Stimulated activated CD4-positive, alpha-beta T cell treated with anti-CD3 and anti-CD28 coated beads, Interleukin-2, amount 100 ng/mL, for 24 hours (primary cell): ENCODE measurements around the gene NEURL1.
"Not testable (repeated sequence)": the region's sequence is repeated elsewhere in the genome, so short reads cannot be mapped to it uniquely, and the experiment has no call there.

Experiments
- DNase-seq, 2 donors: peaks; one replicate each; pipeline ENCODE4 v3.0.0-alpha.2; 2020

Gene NEURL1

GRCh38 chr10:103629581-103629980 is 136.1 kb downstream of the NEURL1 start:
- no peak for DNase-seq

DNA sequence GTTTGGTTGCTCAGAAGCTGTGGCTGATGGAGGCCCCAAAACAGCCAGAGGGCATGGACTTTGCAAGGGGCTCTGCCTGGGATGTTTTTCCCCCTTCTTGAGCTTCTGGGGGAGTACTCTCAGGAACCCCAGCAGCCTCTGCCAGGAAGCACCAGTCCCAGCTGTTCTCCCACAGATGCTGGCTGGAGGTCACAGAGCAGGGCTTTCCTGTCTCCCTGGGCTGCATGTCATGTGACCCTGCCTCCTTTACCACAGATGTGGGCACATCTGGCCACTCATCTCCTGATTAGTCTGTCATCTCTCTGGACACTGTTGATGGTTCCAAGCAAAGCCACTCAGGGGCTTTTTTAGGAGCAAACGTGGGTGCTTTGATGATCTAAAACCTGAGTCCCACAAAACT is 136.7 kb downstream of the NEURL1 start:
- no peak for DNase-seq

DNA sequence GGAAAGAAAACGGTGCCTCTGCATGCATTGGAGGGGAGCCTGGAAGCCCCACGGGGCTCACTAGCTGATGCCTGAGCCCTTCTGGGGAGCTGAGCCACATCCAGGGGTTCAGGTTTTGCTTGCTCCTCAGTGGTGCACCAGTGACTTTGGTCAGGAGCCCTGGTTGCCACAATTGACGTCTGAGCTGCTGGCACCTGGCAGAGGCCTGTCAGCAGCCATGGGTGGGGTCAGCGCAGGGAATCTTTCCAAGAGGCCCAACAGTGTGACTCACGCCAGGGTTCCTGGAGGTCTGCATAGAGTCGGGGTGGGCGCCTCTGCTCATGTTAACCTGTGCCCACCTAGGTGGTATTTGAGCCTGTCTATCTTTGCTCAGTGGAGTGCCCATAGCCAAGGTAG is 138.7 kb downstream of the NEURL1 start:
- DNase-seq, result no peak

DNA sequence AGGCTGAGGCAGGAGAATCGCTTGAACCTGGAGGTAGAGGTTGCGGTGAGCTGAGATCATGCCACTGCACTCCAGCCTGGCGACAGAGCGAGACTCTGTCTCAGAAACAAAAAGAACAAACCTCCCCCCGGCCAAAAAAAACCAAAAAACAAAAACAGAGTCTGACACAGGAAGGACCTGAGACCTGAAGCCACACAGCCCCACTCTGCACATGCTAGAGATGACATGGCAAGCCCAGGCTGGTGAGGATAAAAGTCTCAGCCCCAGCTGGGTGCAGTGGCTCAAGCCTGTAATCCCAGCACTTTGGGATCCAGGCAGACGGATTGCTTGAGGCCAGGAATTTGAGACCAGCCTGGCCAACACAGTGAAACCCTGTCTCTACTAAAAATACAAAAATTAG is 139.4 kb downstream of the NEURL1 start:
- DNase-seq, result not testable (repeated sequence)

GRCh38 chr10:103633846-103634245 is 140.3 kb downstream of the NEURL1 start:
- DNase-seq, result no peak

GRCh38 chr10:103635580-103635979 is 142.1 kb downstream of the NEURL1 start:
- DNase-seq, result no peak

DNA sequence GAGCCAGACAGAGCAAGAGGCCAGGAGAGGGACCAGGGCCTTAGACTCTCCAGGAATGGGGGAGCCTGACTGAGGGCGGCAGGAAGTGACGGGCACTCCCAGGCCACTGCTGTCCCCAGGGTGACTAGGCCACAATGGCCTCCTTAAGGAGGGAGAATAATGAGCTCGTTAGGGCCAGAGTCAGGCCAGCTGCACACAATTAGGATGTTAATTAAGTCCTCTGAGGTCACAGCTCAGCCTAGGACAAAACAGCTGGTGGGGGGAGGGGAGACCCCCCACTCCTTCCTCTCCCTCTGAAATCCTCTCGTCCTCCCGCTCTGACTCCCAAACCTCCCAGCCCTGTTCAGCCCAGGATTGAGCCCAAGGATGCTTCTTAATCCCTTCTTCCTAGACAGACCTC is 143.0 kb downstream of the NEURL1 start:
- no peak for DNase-seq

DNA sequence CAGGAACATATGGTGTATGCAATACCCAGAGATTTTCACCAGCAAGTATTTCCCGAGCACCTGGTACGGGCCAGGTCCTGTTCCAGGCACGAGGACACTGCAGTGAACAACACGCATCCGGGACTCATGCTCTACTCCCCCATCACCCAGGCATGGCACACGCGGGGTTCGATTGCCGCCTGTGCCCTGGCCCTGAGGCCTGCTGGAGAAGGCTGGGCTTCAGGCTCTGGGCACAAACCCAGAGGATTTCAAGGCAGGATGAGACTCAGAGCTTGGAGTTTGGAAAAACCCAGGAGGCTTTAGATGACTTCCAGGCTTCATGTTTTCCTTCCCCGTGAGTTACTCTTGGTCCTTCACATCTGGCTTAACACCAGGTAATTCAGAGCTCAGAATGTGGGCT is 143.5 kb downstream of the NEURL1 start:
- DNase-seq, result no peak

- no peak for DNase-seq
Measured at GRCh38 chr10:103637927-103638557, 144.5 kb downstream of the NEURL1 start.

DNA sequence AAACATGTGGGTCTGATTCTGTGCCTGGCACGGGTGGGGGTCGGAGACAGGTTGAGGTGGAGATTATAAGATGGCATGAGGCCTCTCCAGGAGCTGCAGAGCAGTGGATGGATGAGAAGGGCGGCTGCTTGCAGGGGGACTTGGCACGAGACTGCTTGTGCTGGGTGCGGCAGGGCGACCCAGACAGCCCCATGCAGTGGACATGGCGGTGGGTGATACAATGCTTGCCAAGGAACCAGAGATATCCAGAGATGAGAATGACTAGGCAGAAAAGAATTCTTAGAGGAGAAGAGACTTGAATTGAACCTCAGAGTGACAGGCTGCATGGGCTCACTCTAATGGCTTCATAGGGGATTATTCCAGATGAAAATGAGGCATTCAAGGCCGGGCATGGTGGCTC is 145.4 kb downstream of the NEURL1 start:
- DNase-seq, result no peak

- no peak for DNase-seq
Measured at GRCh38 chr10:103640436-103641181, 147.1 kb downstream of the NEURL1 start.

DNA sequence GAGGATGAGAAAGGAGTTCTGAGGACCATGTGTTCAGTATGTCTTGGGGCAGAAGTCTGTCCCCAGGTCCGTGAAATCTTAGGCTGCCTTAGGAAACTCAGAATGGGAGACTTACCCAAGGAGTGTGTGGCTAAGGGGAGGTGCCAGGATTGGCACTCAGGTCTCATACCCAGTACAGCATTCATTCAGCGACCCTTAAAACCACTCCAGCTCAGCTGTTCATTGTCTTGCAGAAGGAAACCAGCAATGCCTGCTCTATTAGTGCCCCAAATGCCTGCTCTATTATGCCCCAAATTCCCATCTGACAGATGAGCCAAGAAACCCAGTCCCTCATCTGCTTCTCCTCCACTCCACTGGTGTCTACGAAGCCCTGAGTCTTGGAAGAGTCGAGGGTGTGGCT is 147.8 kb downstream of the NEURL1 start:
- no peak for DNase-seq
